Endothelial cell of umbilical vein (primary cell): Measurements from ENCODE around the gene MARK4. TPM values are rescaled to one million over a fixed set of nuclear protein-coding genes. Genes with fewer than 3 reads are reported as not detected.
A peak's percentile ranks its signal among the peaks of the same experiment; 100 is the strongest.

Experiments used
- BruUV-seq: library from RNA; stranded (reverse); fragments of 400-500 nt; replicated peaks from 2 replicates; lab custom pipeline; 2021; lab: Mats Ljungman, UMichigan
- CTCF ChIA-PET: fragments of 300-600, 350-600 bp; sonication (Branson Sonifier 250); formaldehyde crosslinking; loops from one replicate; lab custom pipeline; 2021; ENCODE audit warnings: antibody characterized with exemption, inconsistent platforms; lab: Charles Lee
- POLR2A ChIA-PET: fragments of 300-600, 350-600 bp; sonication (Branson Sonifier 250); formaldehyde crosslinking; loops from one replicate; lab custom pipeline; 2021; ENCODE audit warnings: antibody characterized with exemption, inconsistent platforms; lab: Charles Lee
- DNase-seq: peaks from one replicate; pipeline ENCODE4 v3.0.0-alpha.2; 2011; ENCODE audit warnings: low read depth, low spot score
- FAIRE-seq: peaks from 2 replicates; lab custom pipeline; 2011; peaks lifted over from hg19 to GRCh38; lab: Jason Lieb, UNC
- H2AFZ ChIP-seq: 2 replicates; pipeline ENCODE4 v1.6.0; 2012; ENCODE audit warnings: low read depth, low read length, control low read depth, inconsistent platforms
- H3K27ac ChIP-seq: 2 replicates; pipeline ENCODE4 v1.5.1; 2011; ENCODE audit warnings: low read depth, mild to moderate bottlenecking, control low read depth, low read length, moderate library complexity; ENCODE audit not compliant: insufficient read depth
- H3K27me3 ChIP-seq, 2 experiments: 2 replicates each; pipeline versions ENCODE4 v1.6.0 to v1.6.1; 2011; ENCODE audit warnings: low read length in 2 of 2, mixed read lengths in 1 of 2; ENCODE audit not compliant: control insufficient read depth in 2 of 2, insufficient read depth in 2 of 2
- H3K36me3 ChIP-seq, 2 experiments: 2 replicates in 1 of 2; 3 replicates in 1 of 2; pipeline ENCODE4 v1.5.1; 2011; ENCODE audit warnings: low read length in 2 of 2, mild to moderate bottlenecking in 1 of 2, moderate library complexity in 1 of 2; ENCODE audit not compliant: control insufficient read depth in 2 of 2, insufficient read depth in 2 of 2; ENCODE audit errors: extremely low read depth in 1 of 2
- H3K4me1 ChIP-seq: 3 replicates; pipeline ENCODE4 v1.5.1; 2011; ENCODE audit warnings: mild to moderate bottlenecking, low read length; ENCODE audit not compliant: control insufficient read depth, insufficient read depth; ENCODE audit errors: extremely low read depth
- H3K4me2 ChIP-seq: 2 replicates; pipeline ENCODE4 v1.6.1; 2011; ENCODE audit warnings: low read length, control low read depth, mixed read lengths; ENCODE audit not compliant: insufficient read depth
- H3K4me3 ChIP-seq, 3 experiments: fragments of 200-600 bp in 1 of 3; sonication (generic), shearing (Covaris generic) in 1 of 3; replicated peaks in 1 of 3; 2 replicates each; pipeline ENCODE4 v1.5.1; 2011 to 2016; ENCODE audit warnings: control low read depth in 3 of 3, low read length in 3 of 3, mild to moderate bottlenecking in 2 of 3, inconsistent platforms in 1 of 3, low read depth in 1 of 3, moderate library complexity in 1 of 3; ENCODE audit not compliant: insufficient read depth in 1 of 3
- H3K79me2 ChIP-seq: 2 replicates; pipeline ENCODE4 v1.6.0; 2012; ENCODE audit warnings: low read length, inconsistent platforms; ENCODE audit not compliant: control insufficient read depth, insufficient read depth
- H3K9ac ChIP-seq: replicated peaks from 2 replicates; pipeline ENCODE3; 2011; ENCODE audit warnings: low read length, control low read depth; ENCODE audit not compliant: insufficient read depth; ENCODE audit errors: extremely low read depth
- H3K9me1 ChIP-seq: replicated peaks from 3 replicates; pipeline ENCODE4 v1.6.0; 2011; ENCODE audit warnings: mild to moderate bottlenecking, low read length; ENCODE audit not compliant: control insufficient read depth, insufficient read depth; ENCODE audit errors: extremely low read depth
- H3K9me3 ChIP-seq: replicated peaks from 2 replicates; pipeline ENCODE4 v1.5.1; 2012; ENCODE audit warnings: low read length, inconsistent platforms; ENCODE audit not compliant: control insufficient read depth, insufficient read depth
- H4K20me1 ChIP-seq: replicated peaks from 2 replicates; pipeline ENCODE3; 2011; ENCODE audit warnings: mild to moderate bottlenecking, low read length; ENCODE audit not compliant: control insufficient read depth, insufficient read depth; ENCODE audit errors: extremely low read depth
- EZH2 ChIP-seq: IDR thresholded peaks from 2 replicates; pipeline ENCODE4 v1.6.1; 2012; ENCODE audit warnings: borderline replicate concordance, low read depth, mild to moderate bottlenecking, moderate library complexity, low read length, inconsistent platforms; ENCODE audit not compliant: severe bottlenecking
- FOS ChIP-seq: IDR thresholded peaks from 2 replicates; pipeline ENCODE4 v1.6.1; 2011; ENCODE audit warnings: mild to moderate bottlenecking, low read length, moderate library complexity, borderline replicate concordance; ENCODE audit not compliant: insufficient read depth
- GATA2 ChIP-seq: IDR thresholded peaks from 2 replicates; pipeline ENCODE4 v1.7.0; 2011; ENCODE audit warnings: low read depth, mild to moderate bottlenecking, moderate library complexity, mixed read lengths, low read length; ENCODE audit not compliant: insufficient read length, insufficient read depth
- JUN ChIP-seq: IDR thresholded peaks from 2 replicates; pipeline ENCODE4 v1.6.1; 2011; ENCODE audit warnings: borderline replicate concordance, low read depth; ENCODE audit not compliant: insufficient read length, insufficient read depth
- MAX ChIP-seq: IDR thresholded peaks from 2 replicates; pipeline ENCODE4 v1.6.1; 2011; ENCODE audit not compliant: insufficient read depth, insufficient read length
- MYC ChIP-seq: IDR thresholded peaks from one replicate; pipeline ENCODE4 v1.6.1; 2011; ENCODE audit warnings: mild to moderate bottlenecking, low read depth, low read length
- POLR2A ChIP-seq: IDR thresholded peaks from 2 replicates; pipeline ENCODE4 v1.6.1; 2012; ENCODE audit warnings: low read depth, mild to moderate bottlenecking, control low read depth, low read length
- POLR2AphosphoS5 ChIP-seq: IDR thresholded peaks from 2 replicates; pipeline ENCODE4 v1.6.1; 2012; ENCODE audit warnings: low read depth, mild to moderate bottlenecking, control low read depth, low read length, moderate library complexity; ENCODE audit not compliant: insufficient read depth
- dilution Hi-C: fragments of 300-500 bp; cut with MboI; formaldehyde crosslinking; loops from one replicate; pipeline ENCODE4 v1.15.0; 2019; ENCODE audit warnings: low sequenced_read_pairs; ENCODE audit not compliant: extremely low pct_ligation_motif_present
- intact Hi-C: fragments of 100-400 bp; cut with micrococcal nuclease; formaldehyde crosslinking; loops from one replicate; pipeline ENCODE4 v1.10.0; 2022
- polyA plus RNA-seq, 4 experiments: library from polyadenylated mRNA; depleted of rRNA in 3 of 4; stranded (reverse) in 3 of 4; unstranded in 1 of 4; fragments of >200 nt; gene quantifications; 2 replicates each; pipeline versions ENCODE4 v1.2.1 to v1.2.3, GENCODE V29; 2011 to 2012; ENCODE audit warnings: missing spikeins in 1 of 4
- total RNA-seq: library from RNA; stranded (reverse); gene quantifications from 2 replicates; pipeline ENCODE4 v1.2.3, GENCODE V29; 2021
- TF ChIP-seq, protein P1 (sequence below), 2 donors: IDR thresholded peaks; 1 replicate in 1 of 2; 2 replicates in 1 of 2; pipeline ENCODE4 v1.5.1; 2011; ENCODE audit warnings: low read length in 2 of 2, mild to moderate bottlenecking in 2 of 2, moderate library complexity in 2 of 2, control low read depth in 1 of 2, inconsistent platforms in 1 of 2, low read depth in 1 of 2; ENCODE audit not compliant: insufficient read depth in 1 of 2; ENCODE audit errors: extremely low read depth in 1 of 2

Gene MARK4
- total and polyA plus RNA-seq, 2 donors (not counting 3 experiments of a cell fraction or from before 2014, with no cell fraction given): 13.9 to 51.6 TPM

DNA sequence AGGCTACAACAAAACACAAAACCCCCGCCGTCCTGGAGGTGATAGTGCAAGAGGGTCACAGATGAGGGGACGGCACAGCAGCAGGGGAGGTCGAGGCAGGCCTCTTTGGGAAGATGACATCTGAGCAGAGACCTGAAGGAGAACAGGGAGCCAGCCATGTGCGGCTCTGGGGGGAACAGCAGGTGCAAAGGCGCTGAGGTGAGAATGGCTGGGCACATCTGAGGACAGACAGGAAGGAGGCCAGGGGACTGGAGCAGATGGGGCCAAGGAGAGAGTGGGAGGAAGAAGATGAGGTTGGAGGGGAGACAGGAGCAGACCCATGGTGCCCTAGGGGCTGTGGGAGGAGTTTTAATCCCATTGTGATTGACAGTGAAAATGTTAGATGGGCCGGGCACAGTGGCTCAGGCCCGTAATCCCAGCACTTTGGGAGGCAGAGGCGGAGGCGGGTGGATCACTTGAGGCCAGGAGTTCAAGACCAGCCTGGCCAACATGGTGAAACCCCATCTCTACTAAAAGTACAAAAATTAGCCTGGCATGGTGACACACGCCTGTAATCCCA is 73.4 kb downstream of the MARK4 start:
- ChIA-PET POLR2A (no interaction called here), CTCF (no interaction called here)
- Histone ChIP-seq H3K4me1 (no peaks in the 10 kb centered on the region), H3K36me3 (no peaks in the 10 kb centered on the region), H3K79me2 (no peaks in the 10 kb centered on the region), H3K27ac (no peak overlapping the region), H3K9me1 (no peaks in the 10 kb centered on the region), H4K20me1 (no peaks in the 10 kb centered on the region), H3K4me3 (no peak overlapping the region), H2AFZ (peak overlapping the region; percentile 84), H3K4me2 (no peak overlapping the region), H3K27me3 (peaks cover 4 to 5% of the 10 kb centered on the region in 2 experiments), H3K9ac (no peak overlapping the region), H3K9me3 (no peaks in the 10 kb centered on the region)
- intact Hi-C loops: no loop called here
- FAIRE-seq (no peak), DNase-seq (no peak)
- TF ChIP-seq POLR2AphosphoS5 (no peak), JUN (no peak), POLR2A (no peak), EZH2 (no peak), MYC (no peak), MAX (no peak), GATA2 (no peak), FOS (no peak)
- TF ChIP-seq, protein P1, sequence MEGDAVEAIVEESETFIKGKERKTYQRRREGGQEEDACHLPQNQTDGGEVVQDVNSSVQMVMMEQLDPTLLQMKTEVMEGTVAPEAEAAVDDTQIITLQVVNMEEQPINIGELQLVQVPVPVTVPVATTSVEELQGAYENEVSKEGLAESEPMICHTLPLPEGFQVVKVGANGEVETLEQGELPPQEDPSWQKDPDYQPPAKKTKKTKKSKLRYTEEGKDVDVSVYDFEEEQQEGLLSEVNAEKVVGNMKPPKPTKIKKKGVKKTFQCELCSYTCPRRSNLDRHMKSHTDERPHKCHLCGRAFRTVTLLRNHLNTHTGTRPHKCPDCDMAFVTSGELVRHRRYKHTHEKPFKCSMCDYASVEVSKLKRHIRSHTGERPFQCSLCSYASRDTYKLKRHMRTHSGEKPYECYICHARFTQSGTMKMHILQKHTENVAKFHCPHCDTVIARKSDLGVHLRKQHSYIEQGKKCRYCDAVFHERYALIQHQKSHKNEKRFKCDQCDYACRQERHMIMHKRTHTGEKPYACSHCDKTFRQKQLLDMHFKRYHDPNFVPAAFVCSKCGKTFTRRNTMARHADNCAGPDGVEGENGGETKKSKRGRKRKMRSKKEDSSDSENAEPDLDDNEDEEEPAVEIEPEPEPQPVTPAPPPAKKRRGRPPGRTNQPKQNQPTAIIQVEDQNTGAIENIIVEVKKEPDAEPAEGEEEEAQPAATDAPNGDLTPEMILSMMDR (IDR thresholded peaks at IDR 0.05; ENCODE audit: extremely low read depth in 1 of 2, insufficient read depth in 1 of 2, low read depth in 1 of 2, low read length in 2 of 2): no peak
- BruUV-seq: no TSS peak
- dilution Hi-C loops: no loop called here
